Parathyroid adenoma (tissue), 2 donors: ENCODE data around the gene ABCC12.

Experiments
- H2AFZ ChIP-seq: fragments of 300-600 bp; sonication (generic); one replicate; pipeline ENCODE4 v1.7.0; 2017; ENCODE audit warnings: antibody characterized with exemption, mild to moderate bottlenecking
- H3K27ac ChIP-seq: fragments of 300-600 bp; sonication (generic); one replicate; pipeline ENCODE4 v1.7.0; 2017
- H3K27me3 ChIP-seq: fragments of 300-600 bp; sonication (generic); one replicate; pipeline ENCODE4 v1.7.0; 2017; ENCODE audit warnings: low read length; ENCODE audit not compliant: control insufficient read depth, insufficient read depth
- H3K36me3 ChIP-seq: fragments of 300-600 bp; sonication (generic); one replicate; pipeline ENCODE4 v1.7.0; 2017; ENCODE audit warnings: low read length; ENCODE audit not compliant: control insufficient read depth, insufficient read depth
- H3K4me1 ChIP-seq: fragments of 300-600 bp; sonication (generic); one replicate; pipeline ENCODE4 v1.7.0; 2017; ENCODE audit warnings: control low read depth
- H3K4me2 ChIP-seq: fragments of 300-600 bp; sonication (generic); one replicate; pipeline ENCODE4 v1.7.0; 2017; ENCODE audit warnings: low read length
- H3K4me3 ChIP-seq: fragments of 300-600 bp; sonication (generic); one replicate; pipeline ENCODE4 v1.7.0; 2017; ENCODE audit warnings: low read depth, low read length
- H3K79me2 ChIP-seq: fragments of 300-600 bp; sonication (generic); one replicate; pipeline ENCODE4 v1.7.0; 2017; ENCODE audit warnings: control low read depth
- H3K9ac ChIP-seq: fragments of 300-600 bp; sonication (generic); one replicate; pipeline ENCODE4 v1.7.0; 2017; ENCODE audit warnings: mild to moderate bottlenecking
- H3K9me3 ChIP-seq: fragments of 300-600 bp; sonication (generic); one replicate; pipeline ENCODE4 v1.7.0; 2017; ENCODE audit warnings: low read length; ENCODE audit not compliant: control insufficient read depth
- TF ChIP-seq, protein P1 (sequence below): fragments of 300-600 bp; sonication (generic); IDR thresholded peaks from one replicate; pipeline ENCODE4 v1.7.0; 2017; ENCODE audit warnings: antibody characterized with exemption, mild to moderate bottlenecking
- donor health status: primary hyperparathyroidism.

Gene ABCC12

DNA sequence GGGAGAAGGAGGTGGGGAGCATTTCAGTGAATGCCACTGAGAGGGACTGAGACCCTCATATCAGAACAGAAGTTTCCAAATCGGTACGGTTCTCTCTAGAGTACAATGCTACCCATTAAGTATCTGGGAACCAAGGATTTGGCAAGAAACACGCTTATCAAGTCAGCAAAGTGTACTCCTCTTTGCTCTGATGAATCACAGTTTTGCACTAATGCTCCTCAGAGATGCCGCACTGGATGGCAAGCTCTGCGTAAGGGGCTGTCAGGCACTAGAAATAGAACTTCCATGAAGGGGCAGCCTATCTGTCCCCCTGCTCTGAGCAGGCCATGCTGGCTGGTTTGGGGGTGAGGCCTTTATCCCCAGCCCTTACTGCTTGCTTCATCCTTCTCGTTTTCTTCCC is 4.8 kb upstream of the ABCC12 start:
- no peak overlapping the region for H3K9ac ChIP-seq
- H3K4me1 ChIP-seq: no peaks in the 10 kb centered on the region
- TF ChIP-seq, protein P1, sequence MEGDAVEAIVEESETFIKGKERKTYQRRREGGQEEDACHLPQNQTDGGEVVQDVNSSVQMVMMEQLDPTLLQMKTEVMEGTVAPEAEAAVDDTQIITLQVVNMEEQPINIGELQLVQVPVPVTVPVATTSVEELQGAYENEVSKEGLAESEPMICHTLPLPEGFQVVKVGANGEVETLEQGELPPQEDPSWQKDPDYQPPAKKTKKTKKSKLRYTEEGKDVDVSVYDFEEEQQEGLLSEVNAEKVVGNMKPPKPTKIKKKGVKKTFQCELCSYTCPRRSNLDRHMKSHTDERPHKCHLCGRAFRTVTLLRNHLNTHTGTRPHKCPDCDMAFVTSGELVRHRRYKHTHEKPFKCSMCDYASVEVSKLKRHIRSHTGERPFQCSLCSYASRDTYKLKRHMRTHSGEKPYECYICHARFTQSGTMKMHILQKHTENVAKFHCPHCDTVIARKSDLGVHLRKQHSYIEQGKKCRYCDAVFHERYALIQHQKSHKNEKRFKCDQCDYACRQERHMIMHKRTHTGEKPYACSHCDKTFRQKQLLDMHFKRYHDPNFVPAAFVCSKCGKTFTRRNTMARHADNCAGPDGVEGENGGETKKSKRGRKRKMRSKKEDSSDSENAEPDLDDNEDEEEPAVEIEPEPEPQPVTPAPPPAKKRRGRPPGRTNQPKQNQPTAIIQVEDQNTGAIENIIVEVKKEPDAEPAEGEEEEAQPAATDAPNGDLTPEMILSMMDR: no peak
- H2AFZ ChIP-seq: no peak overlapping the region
- no peaks in the 10 kb centered on the region for H3K36me3 ChIP-seq
- H3K4me2 ChIP-seq: no peak overlapping the region
- no peak overlapping the region for H3K4me3 ChIP-seq
- H3K79me2 ChIP-seq: no peaks in the 10 kb centered on the region
- H3K27me3 ChIP-seq: no peaks in the 10 kb centered on the region
- no peak overlapping the region for H3K27ac ChIP-seq
- H3K9me3 ChIP-seq: no peaks in the 10 kb centered on the region

DNA sequence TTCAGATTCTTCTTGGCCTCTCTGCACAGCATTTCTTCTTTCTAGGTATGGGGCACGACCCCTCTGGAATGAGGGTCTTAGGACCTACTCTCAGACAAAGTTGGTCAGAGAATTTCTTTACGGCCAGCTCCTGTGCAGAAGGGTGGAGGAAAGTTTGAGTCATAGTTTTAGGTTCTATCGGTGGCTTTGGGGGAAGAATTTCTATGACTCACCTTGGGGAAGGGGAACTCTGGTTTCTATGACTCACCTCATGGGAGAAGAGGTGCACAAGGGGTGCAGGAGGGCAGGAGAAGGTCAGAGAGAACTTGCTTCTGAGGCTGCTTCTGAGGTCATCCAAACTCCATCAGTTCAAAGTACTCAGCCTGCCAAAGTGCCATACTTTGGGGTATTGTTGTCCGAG is 2.5 kb upstream of the ABCC12 start:
- Histone ChIP-seq H3K36me3 (no peaks in the 10 kb centered on the region), H3K9ac (no peak overlapping the region), H3K27ac (no peak overlapping the region), H3K9me3 (no peaks in the 10 kb centered on the region), H3K4me3 (no peak overlapping the region), H3K4me2 (no peak overlapping the region), H2AFZ (no peak overlapping the region), H3K79me2 (no peaks in the 10 kb centered on the region), H3K4me1 (no peaks in the 10 kb centered on the region), H3K27me3 (no peaks in the 10 kb centered on the region)
- TF ChIP-seq, protein P1: no peak

DNA sequence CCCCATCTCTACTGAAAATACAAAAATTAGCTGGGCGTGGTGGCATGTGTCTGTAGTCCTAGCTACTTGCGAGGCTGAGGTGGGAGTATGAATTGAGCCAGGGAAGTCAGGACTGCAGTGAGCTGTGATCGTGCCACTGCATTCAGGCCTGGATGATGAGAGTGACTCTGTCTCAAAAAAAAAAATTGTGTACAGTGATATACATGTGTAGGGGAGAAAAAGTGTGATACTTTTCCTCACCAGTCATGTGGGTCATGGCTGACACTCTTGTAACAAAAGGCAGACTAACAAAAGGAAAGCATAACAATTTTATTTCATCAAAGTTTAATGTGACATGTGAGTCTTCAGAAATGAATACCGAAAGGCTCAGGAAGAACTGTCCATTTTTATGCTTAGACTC is 2.0 kb upstream of the ABCC12 start:
- Histone ChIP-seq H3K4me1 (no peaks in the 10 kb centered on the region), H3K36me3 (no peaks in the 10 kb centered on the region), H3K79me2 (no peaks in the 10 kb centered on the region), H3K27me3 (no peaks in the 10 kb centered on the region), H3K4me3 (no peak overlapping the region), H3K4me2 (no peak overlapping the region), H3K9me3 (no peaks in the 10 kb centered on the region), H2AFZ (no peak overlapping the region), H3K9ac (no peak overlapping the region), H3K27ac (no peak overlapping the region)
- TF ChIP-seq, protein P1: no peak

DNA sequence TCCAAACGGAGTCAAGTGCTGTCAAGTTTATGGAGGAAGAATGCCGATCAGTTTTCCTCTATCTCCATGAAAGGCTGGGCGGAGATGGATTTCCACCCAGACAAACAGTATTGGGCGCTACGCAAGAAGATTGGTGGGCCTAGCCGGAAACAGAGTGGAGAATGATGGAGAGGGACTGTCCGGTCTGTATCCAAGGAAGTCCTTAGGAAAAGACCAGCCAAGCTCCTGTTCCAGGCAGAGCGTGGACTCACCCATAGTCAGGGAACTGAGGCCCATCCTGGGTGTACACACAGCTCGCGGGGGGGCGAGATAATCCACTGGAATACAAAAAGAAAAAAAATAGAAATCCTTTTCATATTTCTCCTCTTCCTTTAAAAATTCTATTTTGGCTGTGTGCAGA is 1.5 kb upstream of the ABCC12 start:
- H3K27ac ChIP-seq: no peak overlapping the region
- H3K36me3 ChIP-seq: no peaks in the 10 kb centered on the region
- TF ChIP-seq, protein P1: no peak
- no peak overlapping the region for H3K9ac ChIP-seq
- no peaks in the 10 kb centered on the region for H3K9me3 ChIP-seq
- H2AFZ ChIP-seq: no peak overlapping the region
- H3K27me3 ChIP-seq: no peaks in the 10 kb centered on the region
- no peak overlapping the region for H3K4me3 ChIP-seq
- no peak overlapping the region for H3K4me2 ChIP-seq
- H3K4me1 ChIP-seq: no peaks in the 10 kb centered on the region
- H3K79me2 ChIP-seq: no peaks in the 10 kb centered on the region

DNA sequence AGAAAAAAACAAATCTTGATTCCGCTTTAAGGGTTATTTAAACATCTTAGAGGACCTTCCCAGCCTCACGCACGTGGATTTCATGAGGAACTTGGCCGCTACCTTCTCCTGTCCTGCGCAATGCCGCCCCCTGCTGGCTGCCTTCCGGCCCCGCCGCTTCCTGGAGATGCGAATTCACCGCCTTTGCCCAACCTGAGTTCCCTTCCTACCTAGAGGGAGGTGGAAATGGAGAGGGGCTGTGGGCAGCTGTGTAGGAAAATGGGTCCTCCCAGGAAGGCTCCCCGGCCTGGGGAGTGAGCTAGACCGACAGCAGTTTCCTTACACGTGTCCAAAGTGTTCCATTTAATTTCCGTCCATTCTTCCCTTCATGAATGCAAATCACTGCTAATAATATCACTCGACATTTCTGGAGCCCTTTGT is 1.0 kb upstream of the ABCC12 start:
- no peaks in the 10 kb centered on the region for H3K79me2 ChIP-seq
- no peaks in the 10 kb centered on the region for H3K9me3 ChIP-seq
- no peaks in the 10 kb centered on the region for H3K4me1 ChIP-seq
- H3K4me2 ChIP-seq: no peak overlapping the region
- no peak overlapping the region for H3K27ac ChIP-seq
- H3K36me3 ChIP-seq: no peaks in the 10 kb centered on the region
- H3K4me3 ChIP-seq: no peak overlapping the region
- no peak overlapping the region for H3K9ac ChIP-seq
- TF ChIP-seq, protein P1: peak; percentile 90
- peak overlapping the region; percentile 15 for H2AFZ ChIP-seq
- H3K27me3 ChIP-seq: no peaks in the 10 kb centered on the region
